Measurements from ENCODE around the gene THOC2. TPM values are rescaled to one million over a fixed set of nuclear protein-coding genes. Genes with fewer than 3 reads are reported as not detected.
"Not testable (repeated sequence)": the region's sequence is repeated elsewhere in the genome, so short reads cannot be mapped to it uniquely, and the experiment has no call there.

Gene THOC2
- total RNA-seq, 4 donors from 2014 or later = 18.2 to 51.6 (median 22.3) TPM

- ATAC-seq (no peak), DNase-seq (no peak)
- peak overlapping the region; percentile 83 to 92 (median 87) for H3K27ac ChIP-seq
Measured at GRCh38 chrX:123731258-123731986, 1.4 kb downstream of the THOC2 start.

GRCh38 chrX:123728554-123728953 lies 4.3 kb downstream of the THOC2 start:
- TF ChIP-seq CTCF (IDR thresholded peaks at IDR 0.05 in 4 of 5, conservative IDR thresholded peaks at IDR 0.05 in 1 of 5) (no peak), POLR2A (IDR thresholded peaks at IDR 0.05) (no peak)
- in situ Hi-C loops (cut with MboI; ENCODE audit: low sequenced_read_pairs in 4 of 4) (no loop called here), intact Hi-C loops (cut with DNase I; ENCODE audit: low total_unique reads) (no loop called here)
- H3K4me3 ChIP-seq = no peak overlapping the region
- no peak overlapping the region for H3K27ac ChIP-seq
- ATAC-seq (no peak), DNase-seq (no peak)
- peaks cover 7 to 15% of the 10 kb centered on the region in 2 donors for H3K4me1 ChIP-seq
- H3K9me3 ChIP-seq = no peaks in the 10 kb centered on the region
- H3K36me3 ChIP-seq = no peaks in the 10 kb centered on the region
- no peaks in the 10 kb centered on the region for H3K27me3 ChIP-seq

More at GRCh38 chrX:123731258-123731986, 1.4 kb downstream of the THOC2 start:
- TF ChIP-seq POLR2A (IDR thresholded peaks at IDR 0.05) (no peak), CTCF (IDR thresholded peaks at IDR 0.05 in 4 of 5, conservative IDR thresholded peaks at IDR 0.05 in 1 of 5) (no peak)
- H3K36me3 ChIP-seq = no peaks in the 10 kb centered on the region
- H3K4me3 ChIP-seq = peak overlapping the region; percentile 70 to 85 (median 80)
- peaks cover 6 to 15% of the 10 kb centered on the region in 2 donors for H3K4me1 ChIP-seq
- H3K9me3 ChIP-seq = no peaks in the 10 kb centered on the region
- no peaks in the 10 kb centered on the region for H3K27me3 ChIP-seq
- intact Hi-C loops (cut with DNase I; ENCODE audit: low total_unique reads) (no loop called here), in situ Hi-C loops (cut with MboI; ENCODE audit: low sequenced_read_pairs in 4 of 4) (no loop called here)

- DNase-seq (no peak), ATAC-seq (no peak)
- H3K9me3 ChIP-seq = no peaks in the 10 kb centered on the region
- no peak for TF ChIP-seq CTCF (IDR thresholded peaks at IDR 0.05 in 4 of 5, conservative IDR thresholded peaks at IDR 0.05 in 1 of 5)
- no peaks in the 10 kb centered on the region for H3K36me3 ChIP-seq
- no peak overlapping the region for H3K27ac ChIP-seq
- H3K27me3 ChIP-seq = no peaks in the 10 kb centered on the region
- in situ Hi-C loops (cut with MboI; ENCODE audit: low sequenced_read_pairs in 4 of 4) = no loop called here
- intact Hi-C loops (cut with DNase I; ENCODE audit: low total_unique reads) = no loop called here
- peaks cover 9 to 15% of the 10 kb centered on the region in 2 donors for H3K4me1 ChIP-seq
- H3K4me3 ChIP-seq = no peak overlapping the region
Measured at GRCh38 chrX:123728016-123728415, 4.8 kb downstream of the THOC2 start.

GRCh38 chrX:123722193-123722592 lies 10.7 kb downstream of the THOC2 start:
- H3K27me3 ChIP-seq; DNase-seq; intact Hi-C loops (cut with DNase I; ENCODE audit: low total_unique reads); H3K36me3 ChIP-seq; H3K4me1 ChIP-seq; H3K9me3 ChIP-seq; in situ Hi-C loops (cut with MboI; ENCODE audit: low sequenced_read_pairs in 4 of 4); ATAC-seq; H3K4me3 ChIP-seq; H3K27ac ChIP-seq: not testable (repeated sequence)

- intact Hi-C loops (cut with DNase I; ENCODE audit: low total_unique reads) (no loop called here), in situ Hi-C loops (cut with MboI; ENCODE audit: low sequenced_read_pairs in 4 of 4) (no loop called here)
- no peak overlapping the region for H3K27ac ChIP-seq
- H3K9me3 ChIP-seq = no peaks in the 10 kb centered on the region
- H3K4me1 ChIP-seq = peaks cover 0 to 3% of the 10 kb centered on the region in 2 donors
- DNase-seq = no peak
- H3K4me3 ChIP-seq = no peak overlapping the region
- no peaks in the 10 kb centered on the region for H3K36me3 ChIP-seq
- ATAC-seq = no peak
- no peak for TF ChIP-seq CTCF (IDR thresholded peaks at IDR 0.05 in 4 of 5, conservative IDR thresholded peaks at IDR 0.05 in 1 of 5)
- no peaks in the 10 kb centered on the region for H3K27me3 ChIP-seq
Measured at GRCh38 chrX:123720486-123720885, 12.4 kb downstream of the THOC2 start.
